ENCODE results near the gene NR0B1.

Gene NR0B1

GRCh38 chrX:30262763-30263162 lies 46.4 kb downstream of the NR0B1 start:
- DNase-seq: no peak

GRCh38 chrX:30261012-30261411 lies 48.2 kb downstream of the NR0B1 start:
- DNase-seq: no peak

- no peak for DNase-seq
Observed at GRCh38 chrX:30259927-30260326, 49.3 kb downstream of the NR0B1 start.

Data from activated effector memory CD4-positive, alpha-beta T cell treated with anti-CD3 and anti-CD28 coated beads, Interleukin-2, amount 50 U/mL, for 16 hours (primary cell).